H1 (cell line): ENCODE measurements around the gene ZFP57.

Experiments
- BRCA1 ChIP-seq: IDR thresholded peaks from 2 replicates; pipeline ENCODE4 v1.6.1; 2012; ENCODE audit warnings: low read depth, low read length, improper control_type of control experiment
- CBX8 ChIP-seq: fragments of 300-800, 300-1000 bp; sonication (generic); IDR thresholded peaks from 2 replicates; pipeline ENCODE4 v1.7.1; 2016; ENCODE audit warnings: low read depth, low read length, borderline replicate concordance
- EP300 ChIP-seq, 2 experiments: IDR thresholded peaks; 1 replicate in 1 of 2; 2 replicates in 1 of 2; pipeline ENCODE4 v1.6.1; 2011 to 2012; ENCODE audit warnings: low read depth in 2 of 2, low read length in 2 of 2, mild to moderate bottlenecking in 2 of 2, borderline replicate concordance in 1 of 2, inconsistent platforms in 1 of 2, moderate library complexity in 1 of 2
- EZH2 ChIP-seq: fragments of 200-600 bp; sonication (generic); IDR thresholded peaks from 2 replicates; pipeline ENCODE4 v1.7.1; 2012; ENCODE audit warnings: low read depth, mild to moderate bottlenecking, moderate library complexity, low read length, inconsistent platforms; ENCODE audit not compliant: severe bottlenecking
- FOSL1 ChIP-seq: IDR thresholded peaks from 2 replicates; pipeline ENCODE4 v1.6.1; 2011; ENCODE audit warnings: mild to moderate bottlenecking, low read depth, low read length, moderate library complexity; ENCODE audit not compliant: insufficient read depth
- JUN ChIP-seq: IDR thresholded peaks from 2 replicates; pipeline ENCODE4 v1.6.1; 2011; ENCODE audit warnings: low read depth, mild to moderate bottlenecking, improper control_type of control experiment, low read length
- POLR2AphosphoS5 ChIP-seq: IDR thresholded peaks from 2 replicates; pipeline ENCODE4 v1.6.1; 2011; ENCODE audit warnings: low read depth, low read length
- RFX5 ChIP-seq: IDR thresholded peaks from 2 replicates; pipeline ENCODE4 v1.6.1; 2011; ENCODE audit warnings: low read depth, low read length, improper control_type of control experiment, borderline replicate concordance
- SIN3A ChIP-seq, 2 experiments: IDR thresholded peaks in 1 of 2; conservative IDR thresholded peaks in 1 of 2; 2 replicates each; pipeline ENCODE4 v1.6.1; 2011 to 2012; ENCODE audit warnings: low read length in 2 of 2, improper control_type of control experiment in 1 of 2, low read depth in 1 of 2, mild to moderate bottlenecking in 1 of 2
- SP1 ChIP-seq: IDR thresholded peaks from 2 replicates; pipeline ENCODE4 v1.6.1; 2011; ENCODE audit warnings: low read depth, low read length
- YY1 ChIP-seq: IDR thresholded peaks from 2 replicates; pipeline ENCODE4 v1.6.1; 2011; ENCODE audit warnings: low read depth, mild to moderate bottlenecking, low read length
- TF ChIP-seq, protein P1 (sequence below), 3 experiments: IDR thresholded peaks; 1 replicate in 2 of 3; 2 replicates in 1 of 3; pipeline versions ENCODE4 v1.5.1 to v1.6.1; 2011; ENCODE audit warnings: low read length in 3 of 3, mild to moderate bottlenecking in 3 of 3, inconsistent platforms in 2 of 3, low read depth in 1 of 3, moderate library complexity in 1 of 3; ENCODE audit not compliant: insufficient read depth in 1 of 3; ENCODE audit errors: control extremely low read depth in 1 of 3
- TF ChIP-seq, protein P2 (sequence below): IDR thresholded peaks from 2 replicates; pipeline ENCODE4 v1.6.1; 2011; ENCODE audit warnings: low read depth, mild to moderate bottlenecking, low read length; ENCODE audit not compliant: insufficient read depth

DNA sequence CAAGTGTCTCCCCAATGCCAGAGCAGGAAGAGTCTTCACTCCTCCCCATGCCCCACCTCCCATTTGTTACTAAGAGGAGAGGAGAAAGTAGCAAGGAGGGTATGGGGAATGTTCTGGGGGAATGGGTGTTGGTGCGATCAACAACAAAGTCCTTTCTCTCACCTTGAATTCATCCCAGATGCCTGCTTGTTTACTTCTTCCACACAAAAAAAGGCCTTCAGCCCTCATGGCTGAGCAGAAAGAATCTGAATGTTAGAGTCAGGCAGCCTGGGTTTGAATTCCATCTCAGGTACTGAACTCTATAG, 14.2 kb downstream of the ZFP57 start:
- TF ChIP-seq, protein P1, sequence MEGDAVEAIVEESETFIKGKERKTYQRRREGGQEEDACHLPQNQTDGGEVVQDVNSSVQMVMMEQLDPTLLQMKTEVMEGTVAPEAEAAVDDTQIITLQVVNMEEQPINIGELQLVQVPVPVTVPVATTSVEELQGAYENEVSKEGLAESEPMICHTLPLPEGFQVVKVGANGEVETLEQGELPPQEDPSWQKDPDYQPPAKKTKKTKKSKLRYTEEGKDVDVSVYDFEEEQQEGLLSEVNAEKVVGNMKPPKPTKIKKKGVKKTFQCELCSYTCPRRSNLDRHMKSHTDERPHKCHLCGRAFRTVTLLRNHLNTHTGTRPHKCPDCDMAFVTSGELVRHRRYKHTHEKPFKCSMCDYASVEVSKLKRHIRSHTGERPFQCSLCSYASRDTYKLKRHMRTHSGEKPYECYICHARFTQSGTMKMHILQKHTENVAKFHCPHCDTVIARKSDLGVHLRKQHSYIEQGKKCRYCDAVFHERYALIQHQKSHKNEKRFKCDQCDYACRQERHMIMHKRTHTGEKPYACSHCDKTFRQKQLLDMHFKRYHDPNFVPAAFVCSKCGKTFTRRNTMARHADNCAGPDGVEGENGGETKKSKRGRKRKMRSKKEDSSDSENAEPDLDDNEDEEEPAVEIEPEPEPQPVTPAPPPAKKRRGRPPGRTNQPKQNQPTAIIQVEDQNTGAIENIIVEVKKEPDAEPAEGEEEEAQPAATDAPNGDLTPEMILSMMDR (IDR thresholded peaks at IDR 0.05; ENCODE audit: control extremely low read depth in 1 of 3, insufficient read depth in 1 of 3, low read depth in 1 of 3, low read length in 3 of 3): no peak
- TF ChIP-seq BRCA1: no peak
- TF ChIP-seq EZH2: no peak
- TF ChIP-seq, protein P2, sequence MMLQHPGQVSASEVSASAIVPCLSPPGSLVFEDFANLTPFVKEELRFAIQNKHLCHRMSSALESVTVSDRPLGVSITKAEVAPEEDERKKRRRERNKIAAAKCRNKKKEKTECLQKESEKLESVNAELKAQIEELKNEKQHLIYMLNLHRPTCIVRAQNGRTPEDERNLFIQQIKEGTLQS: no peak
- no peak for TF ChIP-seq RFX5
- no peak for TF ChIP-seq YY1
- no peak for TF ChIP-seq JUN
- TF ChIP-seq CBX8: no peak
- no peak for TF ChIP-seq FOSL1
- no peak for TF ChIP-seq SIN3A (conservative IDR thresholded peaks at IDR 0.05 in 1 of 2, IDR thresholded peaks at IDR 0.05 in 1 of 2; ENCODE audit: low read depth in 1 of 2, low read length in 2 of 2)
- no peak; the same call in 1 of the 2 replicates for TF ChIP-seq SP1
- no peak for TF ChIP-seq EP300 (IDR thresholded peaks at IDR 0.05; ENCODE audit: borderline replicate concordance in 1 of 2, low read depth in 2 of 2, low read length in 2 of 2)
- TF ChIP-seq POLR2AphosphoS5: no peak
